HG02588 (cell line): ENCODE data around the gene POLA1.

ENCODE experiments used
- ATAC-seq: cut with Tn5 transposase; IDR thresholded peaks from one replicate; pipeline ENCODE4 v1.9.1; 2021; ENCODE audit warnings: mild to moderate bottlenecking, moderate library complexity; ENCODE audit not compliant: unreplicated experiment

Gene POLA1

GRCh38 chrX:25020905-25021449 is 327.3 kb downstream of the POLA1 start:
- no peak for ATAC-seq

GRCh38 chrX:25022499-25023325 is 329.0 kb downstream of the POLA1 start:
- ATAC-seq, result no peak

GRCh38 chrX:25023908-25024307 is 330.2 kb downstream of the POLA1 start:
- ATAC-seq, result no peak

- ATAC-seq, result no peak
Measured at GRCh38 chrX:25025615-25026014, 331.9 kb downstream of the POLA1 start.

- no peak for ATAC-seq
Measured at GRCh38 chrX:25026576-25026975, 332.9 kb downstream of the POLA1 start.

GRCh38 chrX:25028726-25029125 is 335.0 kb downstream of the POLA1 start:
- no peak for ATAC-seq

- ATAC-seq, result no peak
Measured at GRCh38 chrX:25029288-25029825, 335.6 kb downstream of the POLA1 start.

GRCh38 chrX:25034889-25035288 is 341.2 kb downstream of the POLA1 start:
- no peak for ATAC-seq

GRCh38 chrX:25039036-25039435 is 345.3 kb downstream of the POLA1 start:
- ATAC-seq, result no peak

GRCh38 chrX:25043192-25043591 is 349.5 kb downstream of the POLA1 start:
- ATAC-seq, result no peak
